ENCODE results near the gene CACNA2D2.
A peak's percentile ranks its signal among the peaks of the same experiment; 100 is the strongest.

CACNA2D2 gene

GRCh38 chr3:50389414-50389767 lies 114.0 kb downstream of the CACNA2D2 start:
- no peak for DNase-seq

- no peak for DNase-seq
Observed at GRCh38 chr3:50388720-50389413, 114.6 kb downstream of the CACNA2D2 start.

- no peak for DNase-seq
Observed at GRCh38 chr3:50388016-50388719, 115.3 kb downstream of the CACNA2D2 start.

- no peak for DNase-seq
Observed at GRCh38 chr3:50385754-50386153, 117.7 kb downstream of the CACNA2D2 start.

- DNase-seq: no peak
Observed at GRCh38 chr3:50383750-50384149, 119.7 kb downstream of the CACNA2D2 start.

- DNase-seq: no peak
Observed at GRCh38 chr3:50382722-50383121, 120.7 kb downstream of the CACNA2D2 start.

- DNase-seq: no peak
Observed at GRCh38 chr3:50381383-50381782, 122.1 kb downstream of the CACNA2D2 start.

GRCh38 chr3:50380405-50381085 lies 122.9 kb downstream of the CACNA2D2 start:
- no peak for DNase-seq

- DNase-seq: no peak
Observed at GRCh38 chr3:50378757-50379156, 124.7 kb downstream of the CACNA2D2 start.

- no peak for DNase-seq
Observed at GRCh38 chr3:50378024-50378423, 125.4 kb downstream of the CACNA2D2 start.

- no peak for DNase-seq
Observed at GRCh38 chr3:50375258-50375931, 128.0 kb downstream of the CACNA2D2 start.

GRCh38 chr3:50374363-50375257 lies 128.8 kb downstream of the CACNA2D2 start:
- no peak for DNase-seq

- DNase-seq: no peak
Observed at GRCh38 chr3:50373146-50374051, 130.0 kb downstream of the CACNA2D2 start.

- no peak for DNase-seq
Observed at GRCh38 chr3:50372349-50372748, 131.1 kb downstream of the CACNA2D2 start.

- DNase-seq: no peak
Observed at GRCh38 chr3:50371133-50371685, 132.2 kb downstream of the CACNA2D2 start.

- DNase-seq: no peak
Observed at GRCh38 chr3:50370594-50370993, 132.8 kb downstream of the CACNA2D2 start.

- no peak for DNase-seq
Observed at GRCh38 chr3:50369012-50369670, 134.3 kb downstream of the CACNA2D2 start.

GRCh38 chr3:50365842-50366220 lies 137.6 kb downstream of the CACNA2D2 start:
- DNase-seq: no peak

- peak; percentile 96 for DNase-seq
Observed at GRCh38 chr3:50365080-50365841, 138.2 kb downstream of the CACNA2D2 start.

All from CD4-positive, alpha-beta T cell treated with Interleukin-12 subunit alpha and Interleukin-12 subunit beta, for 1 hour (primary cell).